GM12865 (cell line): ENCODE results near the gene SNX18.

ENCODE experiments used
- DNase-seq: peaks from one replicate; pipeline ENCODE4 v3.0.0; 2010; ENCODE audit warnings: low read depth
- H3K4me3 ChIP-seq: 2 replicates; pipeline ENCODE4 v1.5.1; 2011; ENCODE audit warnings: mild to moderate bottlenecking, low read depth, low read length, control low read depth
- TF ChIP-seq, protein P1 (sequence below): IDR thresholded peaks from 2 replicates; pipeline ENCODE4 v1.5.1; 2011; ENCODE audit warnings: low read length, control low read depth, low read depth, inconsistent platforms; ENCODE audit not compliant: insufficient read depth; ENCODE audit errors: missing control alignments

SNX18 gene

DNA sequence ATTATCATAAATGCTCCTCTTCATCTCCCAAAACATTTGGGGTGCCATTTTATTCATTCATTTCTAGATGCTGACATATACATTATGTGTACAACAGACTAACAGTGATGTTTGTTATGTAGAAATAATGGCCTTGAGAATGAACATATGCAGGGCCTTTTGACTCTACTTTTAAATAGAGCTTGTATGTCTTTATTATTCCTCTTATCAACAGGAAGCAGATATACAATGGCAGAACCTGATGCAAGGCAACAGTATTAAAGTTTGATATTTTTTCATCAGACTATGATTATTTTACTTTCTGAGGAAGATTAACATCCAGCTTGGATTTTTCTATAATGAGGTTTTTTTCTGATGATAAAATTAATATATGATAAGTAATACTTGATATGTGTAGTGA is 44.1 kb downstream of the SNX18 start:
- DNase-seq = no peak
- TF ChIP-seq, protein P1, sequence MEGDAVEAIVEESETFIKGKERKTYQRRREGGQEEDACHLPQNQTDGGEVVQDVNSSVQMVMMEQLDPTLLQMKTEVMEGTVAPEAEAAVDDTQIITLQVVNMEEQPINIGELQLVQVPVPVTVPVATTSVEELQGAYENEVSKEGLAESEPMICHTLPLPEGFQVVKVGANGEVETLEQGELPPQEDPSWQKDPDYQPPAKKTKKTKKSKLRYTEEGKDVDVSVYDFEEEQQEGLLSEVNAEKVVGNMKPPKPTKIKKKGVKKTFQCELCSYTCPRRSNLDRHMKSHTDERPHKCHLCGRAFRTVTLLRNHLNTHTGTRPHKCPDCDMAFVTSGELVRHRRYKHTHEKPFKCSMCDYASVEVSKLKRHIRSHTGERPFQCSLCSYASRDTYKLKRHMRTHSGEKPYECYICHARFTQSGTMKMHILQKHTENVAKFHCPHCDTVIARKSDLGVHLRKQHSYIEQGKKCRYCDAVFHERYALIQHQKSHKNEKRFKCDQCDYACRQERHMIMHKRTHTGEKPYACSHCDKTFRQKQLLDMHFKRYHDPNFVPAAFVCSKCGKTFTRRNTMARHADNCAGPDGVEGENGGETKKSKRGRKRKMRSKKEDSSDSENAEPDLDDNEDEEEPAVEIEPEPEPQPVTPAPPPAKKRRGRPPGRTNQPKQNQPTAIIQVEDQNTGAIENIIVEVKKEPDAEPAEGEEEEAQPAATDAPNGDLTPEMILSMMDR = no peak
- no peak overlapping the region for H3K4me3 ChIP-seq

DNA sequence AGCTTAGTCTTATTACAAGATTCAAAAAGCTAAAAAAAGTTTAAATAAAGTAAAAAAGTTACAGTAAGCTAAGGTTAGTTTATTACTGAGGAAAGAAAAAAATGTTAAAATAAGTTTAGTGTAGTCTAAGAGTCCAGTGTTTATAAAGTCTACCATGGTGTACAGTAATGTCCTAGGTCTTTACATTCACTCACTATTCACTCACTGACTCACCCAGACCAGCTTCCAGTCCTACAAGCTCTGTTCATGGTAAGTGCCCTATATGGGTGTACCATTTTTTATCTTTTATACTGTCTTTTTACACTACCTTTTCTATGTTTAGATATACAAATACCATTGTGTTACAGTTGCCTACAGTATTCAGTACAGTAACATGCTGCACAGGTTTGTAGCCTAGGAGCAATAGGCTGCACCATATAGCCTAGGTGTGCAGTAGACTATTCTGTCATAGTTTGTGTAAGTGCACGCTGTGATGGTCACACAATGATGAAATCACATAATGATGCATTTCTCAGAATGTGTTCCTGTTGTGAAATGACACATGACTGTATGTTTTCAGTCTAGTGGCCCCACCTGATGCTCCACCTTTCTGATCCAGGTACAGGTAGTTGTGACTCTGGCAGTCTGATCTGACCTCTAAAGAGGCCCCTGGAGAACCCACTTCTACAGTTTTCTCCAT is 45.7 kb downstream of the SNX18 start:
- H3K4me3 ChIP-seq = no peak overlapping the region
- DNase-seq = no peak
- TF ChIP-seq, protein P1 = no peak

DNA sequence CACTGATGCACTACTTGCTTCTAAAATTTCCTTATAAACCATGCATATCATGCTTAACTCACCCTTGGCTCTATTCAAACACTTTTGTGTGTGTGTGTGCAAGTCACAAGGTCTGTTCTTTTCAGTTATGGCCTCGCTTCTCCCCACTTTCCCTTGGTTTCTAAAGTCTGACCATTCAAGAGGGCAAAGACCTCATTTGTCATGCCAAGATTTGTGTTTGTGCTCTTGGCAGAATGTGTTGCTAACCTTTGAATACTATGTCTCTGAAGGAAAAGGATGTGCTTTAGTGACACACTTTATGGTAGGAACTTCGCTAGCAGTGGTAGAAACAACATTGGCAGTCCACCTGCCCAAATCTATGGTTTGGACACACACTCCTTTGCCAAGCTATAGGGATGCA is 50.4 kb downstream of the SNX18 start:
- no peak for DNase-seq
- TF ChIP-seq, protein P1 = no peak

DNA sequence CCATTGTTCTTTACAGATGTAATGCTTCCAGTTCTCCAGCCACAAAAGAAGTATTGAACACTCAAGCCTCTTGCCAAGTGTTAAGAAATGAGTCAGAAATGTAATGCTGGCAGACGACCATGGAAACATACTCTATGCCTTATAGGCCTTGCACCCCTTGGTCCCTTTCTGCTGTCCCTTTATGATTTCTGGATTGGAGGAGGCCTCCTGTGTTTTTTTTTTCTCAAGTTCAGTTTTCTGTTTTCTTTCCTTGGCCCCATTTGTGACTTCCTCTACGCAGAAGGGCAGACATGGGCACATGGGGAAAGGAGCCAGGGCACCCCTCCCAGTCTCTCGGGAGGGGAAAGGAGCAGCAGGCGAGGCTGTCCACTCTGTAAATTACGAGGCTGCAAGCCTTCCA is 53.4 kb downstream of the SNX18 start:
- H3K4me3 ChIP-seq = no peak overlapping the region
- TF ChIP-seq, protein P1 = no peak
- DNase-seq = no peak

More for the DNA sequence above, 50.4 kb downstream of the SNX18 start:
- no peak overlapping the region for H3K4me3 ChIP-seq

DNA sequence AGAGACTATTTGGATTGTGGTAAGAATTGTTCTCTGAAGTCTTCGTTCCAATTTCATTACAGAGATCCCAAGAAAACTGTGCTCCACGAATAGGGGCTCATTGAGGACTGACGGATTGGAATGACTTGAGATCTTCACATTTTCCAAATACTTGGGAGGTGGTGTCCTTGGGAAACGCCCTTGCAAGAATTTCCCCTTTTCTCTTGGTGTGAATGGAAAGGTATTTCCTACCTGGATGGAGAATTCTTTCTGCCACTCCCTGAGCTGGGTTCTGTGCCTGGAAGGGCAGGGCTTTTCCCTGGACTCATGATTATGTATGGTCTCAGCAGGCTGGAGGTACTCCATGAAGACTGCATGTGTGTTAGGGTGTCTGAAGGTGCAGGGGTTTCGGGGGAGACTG is 53.9 kb downstream of the SNX18 start:
- TF ChIP-seq, protein P1 = no peak
- no peak for DNase-seq
- H3K4me3 ChIP-seq = no peak overlapping the region

DNA sequence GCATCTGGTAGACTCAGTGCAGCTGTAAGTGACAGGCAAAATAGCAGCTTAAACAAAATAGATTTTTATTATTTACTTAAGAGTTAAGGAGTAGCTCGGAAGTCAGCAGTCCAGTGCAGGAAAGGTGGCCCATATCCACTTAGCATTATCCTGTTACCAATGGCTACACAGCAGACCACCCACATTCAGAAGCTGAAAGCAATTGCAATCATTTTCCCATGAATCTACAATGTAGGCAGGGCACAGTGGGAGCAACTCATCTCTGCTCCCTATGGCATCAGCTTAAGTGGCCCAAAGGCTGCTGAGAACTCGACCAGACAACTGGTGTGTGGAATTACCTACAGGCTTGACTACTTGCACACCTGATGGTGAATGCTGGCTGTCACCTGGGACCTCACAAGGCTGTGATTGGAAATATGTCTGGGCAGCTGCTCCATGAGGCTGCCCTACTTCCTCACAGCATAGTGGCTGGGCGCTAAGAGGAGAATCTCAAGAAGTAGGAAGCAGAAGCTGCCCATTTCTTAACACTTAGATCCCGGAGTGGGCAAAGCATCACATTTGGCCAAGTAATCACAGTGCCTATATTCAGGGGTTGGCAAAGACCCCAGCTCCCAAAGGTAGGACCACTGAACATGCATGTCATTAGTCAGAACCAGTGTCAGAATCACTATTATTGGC is 56.4 kb downstream of the SNX18 start:
- TF ChIP-seq, protein P1 = no peak
- no peak overlapping the region for H3K4me3 ChIP-seq
- no peak for DNase-seq
